CD4-positive, alpha-beta T cell treated with Interferon alpha-2 for 1 hour (primary cell): ENCODE data around the gene GALNT5.
"Not testable (repeated sequence)": the region's sequence is repeated elsewhere in the genome, so short reads cannot be mapped to it uniquely, and the experiment has no call there.

Experiments
- DNase-seq, 2 donors: peaks; one replicate each; pipeline ENCODE4 v3.0.0-alpha.2; 2020 to 2022

The GALNT5 gene

GRCh38 chr2:157257312-157258252 is at the start of gene GALNT5:
Gene GALNT5, plus strand, starts transcription at chr2:157257705. Its CDS starts 378 bp downstream, at chr2:157258083.
- no peak for DNase-seq

GRCh38 chr2:157216286-157216965 is 41.1 kb upstream of the GALNT5 start:
- DNase-seq, result no peak

- DNase-seq, result no peak
Measured at GRCh38 chr2:157217409-157217808, 40.1 kb upstream of the GALNT5 start.

GRCh38 chr2:157218911-157219310 is 38.6 kb upstream of the GALNT5 start:
- no peak for DNase-seq

- DNase-seq, result no peak
Measured at GRCh38 chr2:157220502-157220901, 37.0 kb upstream of the GALNT5 start.

GRCh38 chr2:157221394-157221988 is 36.0 kb upstream of the GALNT5 start:
- DNase-seq, result no peak

GRCh38 chr2:157223624-157224205 is 33.8 kb upstream of the GALNT5 start:
- DNase-seq, result no peak

GRCh38 chr2:157224448-157224847 is 33.1 kb upstream of the GALNT5 start:
- DNase-seq, result not testable (repeated sequence)

- DNase-seq, result no peak
Measured at GRCh38 chr2:157227592-157227991, 29.9 kb upstream of the GALNT5 start.

- no peak for DNase-seq
Measured at GRCh38 chr2:157228946-157229345, 28.6 kb upstream of the GALNT5 start.

GRCh38 chr2:157229572-157229971 is 27.9 kb upstream of the GALNT5 start:
- no peak for DNase-seq

- DNase-seq, result no peak
Measured at GRCh38 chr2:157231476-157231875, 26.0 kb upstream of the GALNT5 start.

GRCh38 chr2:157233506-157233905 is 24.0 kb upstream of the GALNT5 start:
- DNase-seq, result no peak

GRCh38 chr2:157236404-157236803 is 21.1 kb upstream of the GALNT5 start:
- no peak for DNase-seq

- no peak for DNase-seq
Measured at GRCh38 chr2:157238296-157238695, 19.2 kb upstream of the GALNT5 start.

- DNase-seq, result no peak
Measured at GRCh38 chr2:157244691-157245090, 12.8 kb upstream of the GALNT5 start.

GRCh38 chr2:157245144-157245840 is 12.2 kb upstream of the GALNT5 start:
- DNase-seq, result no peak

GRCh38 chr2:157245846-157246764 is 11.4 kb upstream of the GALNT5 start:
- no peak for DNase-seq

- no peak for DNase-seq
Measured at GRCh38 chr2:157246765-157247407, 10.6 kb upstream of the GALNT5 start.

GRCh38 chr2:157250836-157251235 is 6.7 kb upstream of the GALNT5 start:
- no peak for DNase-seq

GRCh38 chr2:157251932-157252331 is 5.6 kb upstream of the GALNT5 start:
- no peak for DNase-seq
